Activated CD4-positive, alpha-beta T cell treated with anti-CD3 and anti-CD28 coated beads, Interleukin-10, Interleukin-2, amounts not matched to agents 100 ng/mL and 50 ng/mL, durations not matched to agents 16 hours and 8 hours (primary cell): ENCODE measurements around the gene IL22RA1.

Experiments used
- DNase-seq: peaks from one replicate; pipeline ENCODE4 v3.0.0-alpha.2; 2020

Gene IL22RA1

DNA sequence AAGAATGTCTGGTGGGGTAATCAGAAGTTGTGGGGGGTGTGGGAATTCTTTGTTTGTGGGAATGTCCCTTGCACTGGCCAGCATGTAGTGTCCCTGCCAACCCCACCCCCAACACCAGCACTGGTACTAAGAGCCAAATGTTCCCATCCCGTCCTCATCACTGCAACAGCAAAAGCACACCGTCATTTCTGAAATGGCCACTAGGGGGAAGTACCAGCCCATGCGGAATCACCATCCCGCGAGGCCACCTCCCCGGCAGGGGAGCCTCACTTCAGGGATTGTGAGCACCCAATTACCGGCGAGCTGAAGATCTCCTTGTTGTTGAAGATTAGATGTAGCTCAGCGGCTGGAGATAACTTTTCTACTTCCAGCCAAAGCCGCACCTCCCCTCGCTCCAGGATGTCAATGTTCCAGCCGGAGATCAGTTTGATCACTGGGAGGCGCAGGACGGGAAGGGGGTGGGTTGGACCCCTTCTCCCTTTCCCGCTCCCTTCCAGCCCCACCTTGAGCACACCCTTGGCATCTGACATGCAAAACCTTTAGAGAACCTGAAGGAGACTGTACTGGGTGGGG, 72.0 kb downstream of the IL22RA1 start:
- DNase-seq, result peak; percentile 77

DNA sequence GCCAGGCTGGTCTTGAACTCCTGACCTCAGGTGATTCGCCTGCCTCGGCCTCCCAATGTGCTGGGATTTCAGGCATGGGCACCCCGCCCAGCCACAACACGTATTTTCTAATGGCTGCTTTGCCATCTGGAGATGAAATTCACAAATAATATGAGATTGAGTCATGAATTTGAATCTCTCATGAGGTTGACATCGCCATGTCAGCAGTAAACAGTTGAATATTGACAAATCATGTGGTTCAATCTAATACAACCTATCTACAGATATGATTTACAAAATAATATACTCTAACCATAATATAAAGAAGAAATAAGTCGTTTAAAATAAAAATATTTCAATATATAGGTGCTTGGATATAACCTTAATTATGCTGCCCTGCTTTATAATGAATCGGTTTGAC, 73.1 kb downstream of the IL22RA1 start:
- no peak for DNase-seq
